HEK293 (cell line): ENCODE data around the gene PARP8.

ENCODE experiments used
- CTCF ChIA-PET: fragments of 350-600 bp; formaldehyde crosslinking; extraction: SDS; loops from one replicate; lab custom pipeline; 2021; ENCODE audit warnings: antibody characterized with exemption; lab: Yijun Ruan, JAX
- POLR2A ChIA-PET: fragments of 300-600 bp; formaldehyde crosslinking; extraction: SDS; loops from one replicate; lab custom pipeline; 2020; ENCODE audit warnings: antibody characterized with exemption, inconsistent platforms; lab: Yijun Ruan, JAX
- H3K27ac ChIP-seq: fragments of 200-500 bp; sonication (Bioruptor generic); 2 replicates; pipeline ENCODE4 v1.5.1; 2014; ENCODE audit warnings: low read depth, low read length, control low read depth, inconsistent platforms; ENCODE audit errors: extremely low read depth
- H3K36me3 ChIP-seq, 2 experiments: fragments of 200-500 bp in 1 of 2; sonication (Bioruptor generic) in 1 of 2; 1 replicate in 1 of 2; 2 replicates in 1 of 2; pipeline ENCODE4 v1.5.1; 2014 to 2017; ENCODE audit warnings: inconsistent platforms in 2 of 2, low read length in 2 of 2; ENCODE audit not compliant: control insufficient read depth in 2 of 2, insufficient read depth in 1 of 2
- H3K4me1 ChIP-seq: fragments of 200-500 bp; sonication (Bioruptor generic); 2 replicates; pipeline ENCODE4 v1.5.1; 2014; ENCODE audit warnings: mild to moderate bottlenecking, low read length, inconsistent platforms; ENCODE audit not compliant: control insufficient read depth, insufficient read depth
- H3K4me3 ChIP-seq: 2 replicates; pipeline ENCODE4 v1.5.1; 2011; ENCODE audit warnings: low read depth, mild to moderate bottlenecking, control low read depth, low read length, moderate library complexity
- H3K9me3 ChIP-seq: fragments of 200-500 bp; sonication (Bioruptor generic); 2 replicates; pipeline ENCODE4 v1.5.1; 2014; ENCODE audit warnings: low read depth, low read length, inconsistent platforms; ENCODE audit not compliant: control insufficient read depth, insufficient read depth
- BCL11A ChIP-seq: fragments of 450-650 bp; formaldehyde crosslinking; IDR thresholded peaks from 2 replicates; pipeline ENCODE4 v1.5.1; 2016; ENCODE audit warnings: low read depth, missing biosample characterization, missing genetic modification characterization
- BCL11B ChIP-seq: fragments of 450-650 bp; formaldehyde crosslinking; IDR thresholded peaks from 2 replicates; pipeline ENCODE4 v1.5.1; 2016; ENCODE audit warnings: low read depth, missing biosample characterization, missing genetic modification characterization
- OVOL3 ChIP-seq: fragments of 450-650 bp; formaldehyde crosslinking; IDR thresholded peaks from 2 replicates; pipeline ENCODE4 v1.5.1; 2016; ENCODE audit warnings: missing biosample characterization, missing genetic modification characterization
- SCRT1 ChIP-seq: fragments of 450-650 bp; formaldehyde crosslinking; IDR thresholded peaks from 2 replicates; pipeline ENCODE4 v1.5.1; 2016; ENCODE audit warnings: missing biosample characterization, missing genetic modification characterization, borderline replicate concordance
- SCRT2 ChIP-seq: fragments of 450-650 bp; formaldehyde crosslinking; IDR thresholded peaks from 2 replicates; pipeline ENCODE4 v1.5.1; 2016; ENCODE audit warnings: missing biosample characterization, missing genetic modification characterization
- TRIM28 ChIP-seq: IDR thresholded peaks from 2 replicates; pipeline ENCODE4 v1.6.1; 2011; ENCODE audit warnings: low read length, control low read depth, borderline replicate concordance
- ZNF10 ChIP-seq: fragments of 450-650 bp; formaldehyde crosslinking; IDR thresholded peaks from 2 replicates; pipeline ENCODE4 v1.5.1; 2017; ENCODE audit warnings: missing biosample characterization, missing genetic modification characterization
- ZNF140 ChIP-seq: fragments of 450-650 bp; formaldehyde crosslinking; IDR thresholded peaks from 2 replicates; pipeline ENCODE4 v1.5.1; 2016; ENCODE audit warnings: missing biosample characterization, missing genetic modification characterization
- ZNF146 ChIP-seq: fragments of 450-650 bp; formaldehyde crosslinking; IDR thresholded peaks from 2 replicates; pipeline ENCODE4 v1.5.1; 2016; ENCODE audit warnings: missing biosample characterization, missing genetic modification characterization
- ZNF214 ChIP-seq: fragments of 450-650 bp; formaldehyde crosslinking; IDR thresholded peaks from 2 replicates; pipeline ENCODE4 v1.5.1; 2017; ENCODE audit warnings: missing biosample characterization, mild to moderate bottlenecking, missing genetic modification characterization, borderline replicate concordance
- ZNF311 ChIP-seq: fragments of 450-650 bp; formaldehyde crosslinking; IDR thresholded peaks from 2 replicates; pipeline ENCODE4 v1.5.1; 2017; ENCODE audit warnings: missing biosample characterization, missing genetic modification characterization, borderline replicate concordance
- ZNF341 ChIP-seq: fragments of 450-650 bp; formaldehyde crosslinking; IDR thresholded peaks from 2 replicates; pipeline ENCODE4; 2016; ENCODE audit warnings: low read depth, missing biosample characterization, missing genetic modification characterization
- ZNF548 ChIP-seq: fragments of 450-650 bp; formaldehyde crosslinking; IDR thresholded peaks from 2 replicates; pipeline ENCODE4 v1.5.1; 2016; ENCODE audit warnings: missing biosample characterization, missing genetic modification characterization
- ZNF610 ChIP-seq: fragments of 450-650 bp; formaldehyde crosslinking; IDR thresholded peaks from 2 replicates; pipeline ENCODE4 v1.5.1; 2016; ENCODE audit warnings: missing biosample characterization, missing genetic modification characterization, borderline replicate concordance
- ZNF624 ChIP-seq: fragments of 450-650 bp; formaldehyde crosslinking; IDR thresholded peaks from 2 replicates; pipeline ENCODE4 v1.5.1; 2017; ENCODE audit warnings: missing biosample characterization, missing genetic modification characterization
- ZNF658 ChIP-seq: fragments of 450-650 bp; formaldehyde crosslinking; IDR thresholded peaks from 2 replicates; pipeline ENCODE4; 2016; ENCODE audit warnings: missing biosample characterization, missing genetic modification characterization
- ZNF677 ChIP-seq: fragments of 450-650 bp; IDR thresholded peaks from 2 replicates; pipeline ENCODE4 v1.5.0; 2018; ENCODE audit warnings: missing biosample characterization, mild to moderate bottlenecking, missing genetic modification characterization, moderate library complexity
- TF ChIP-seq, protein P1 (sequence below): fragments of 450-650 bp; formaldehyde crosslinking; IDR thresholded peaks from 2 replicates; pipeline ENCODE4 v1.5.1; 2017; ENCODE audit warnings: missing biosample characterization, missing genetic modification characterization
- TF ChIP-seq, protein P2 (sequence below): fragments of 450-650 bp; formaldehyde crosslinking; IDR thresholded peaks from 2 replicates; pipeline ENCODE4 v1.5.1; 2016; ENCODE audit warnings: missing biosample characterization, missing genetic modification characterization
- TF ChIP-seq, protein P3 (sequence below): fragments of 450-650 bp; formaldehyde crosslinking; IDR thresholded peaks from 2 replicates; pipeline ENCODE4 v1.5.1; 2017; ENCODE audit warnings: missing biosample characterization, missing genetic modification characterization
- TF ChIP-seq, protein P4 (sequence below): fragments of 450-650 bp; formaldehyde crosslinking; IDR thresholded peaks from 2 replicates; pipeline ENCODE4 v1.5.1; 2016; ENCODE audit warnings: missing biosample characterization, missing genetic modification characterization

The PARP8 gene

DNA sequence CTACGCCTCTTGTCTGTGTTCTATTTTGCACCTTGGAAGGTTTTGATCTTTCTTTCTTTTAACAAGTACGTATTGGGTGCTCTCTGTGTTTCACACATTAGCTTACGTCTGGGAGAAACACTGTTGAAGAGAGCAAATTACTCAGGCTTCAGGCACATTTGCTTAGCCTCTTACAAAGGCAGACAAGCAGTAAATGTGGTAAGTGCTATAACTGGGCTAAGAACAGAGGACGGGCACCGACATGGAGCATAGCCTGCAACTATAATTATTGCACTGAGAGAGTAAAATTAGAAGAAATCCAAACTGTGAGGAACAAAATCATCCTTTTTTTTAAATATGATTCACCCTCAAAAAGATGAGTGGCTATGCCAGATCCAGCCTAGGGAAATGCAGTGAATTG lies 9.4 kb upstream of the PARP8 start (continued):
- TF ChIP-seq, protein P1, sequence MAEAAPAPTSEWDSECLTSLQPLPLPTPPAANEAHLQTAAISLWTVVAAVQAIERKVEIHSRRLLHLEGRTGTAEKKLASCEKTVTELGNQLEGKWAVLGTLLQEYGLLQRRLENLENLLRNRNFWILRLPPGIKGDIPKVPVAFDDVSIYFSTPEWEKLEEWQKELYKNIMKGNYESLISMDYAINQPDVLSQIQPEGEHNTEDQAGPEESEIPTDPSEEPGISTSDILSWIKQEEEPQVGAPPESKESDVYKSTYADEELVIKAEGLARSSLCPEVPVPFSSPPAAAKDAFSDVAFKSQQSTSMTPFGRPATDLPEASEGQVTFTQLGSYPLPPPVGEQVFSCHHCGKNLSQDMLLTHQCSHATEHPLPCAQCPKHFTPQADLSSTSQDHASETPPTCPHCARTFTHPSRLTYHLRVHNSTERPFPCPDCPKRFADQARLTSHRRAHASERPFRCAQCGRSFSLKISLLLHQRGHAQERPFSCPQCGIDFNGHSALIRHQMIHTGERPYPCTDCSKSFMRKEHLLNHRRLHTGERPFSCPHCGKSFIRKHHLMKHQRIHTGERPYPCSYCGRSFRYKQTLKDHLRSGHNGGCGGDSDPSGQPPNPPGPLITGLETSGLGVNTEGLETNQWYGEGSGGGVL (tag by site-specific recombination): no peak
- TF ChIP-seq SCRT2 (tag by site-specific recombination) (no peak), TRIM28 (no peak)
- TF ChIP-seq, all 188 proteins: peak for 0

DNA sequence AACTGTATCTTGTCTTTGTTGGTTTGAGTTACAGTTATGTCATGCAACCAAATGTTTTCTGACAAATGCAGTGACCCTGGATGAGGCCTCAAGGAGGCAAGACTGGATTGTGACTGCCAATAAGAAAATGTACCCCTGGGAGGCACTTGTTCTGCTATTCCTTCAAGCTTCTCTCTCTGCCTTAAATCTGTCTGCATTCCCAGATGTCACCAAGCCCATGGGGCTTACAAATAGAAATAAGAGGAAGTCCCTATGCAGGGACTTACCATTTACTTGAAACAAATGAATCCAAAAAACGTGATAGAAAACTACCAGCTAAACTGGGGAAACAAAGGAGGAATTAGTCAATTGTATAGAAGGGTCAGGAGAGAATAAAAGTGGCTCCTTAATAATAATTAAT lies 8.2 kb upstream of the PARP8 start:
- no peak overlapping the region for H3K4me3 ChIP-seq
- TF ChIP-seq ZNF658 (tag by site-specific recombination) (no peak), BCL11A (no peak), ZNF10 (tag by site-specific recombination) (no peak), ZNF146 (tag by site-specific recombination) (no peak), BCL11B (no peak), ZNF311 (tag by site-specific recombination) (no peak), ZNF624 (tag by site-specific recombination) (no peak), SCRT1 (tag by site-specific recombination) (no peak), ZNF548 (tag by site-specific recombination) (no peak), ZNF610 (tag by site-specific recombination) (no peak), OVOL3 (no peak), ZNF140 (tag by site-specific recombination) (no peak), ZNF214 (tag by site-specific recombination) (no peak), ZNF677 (tag by site-specific recombination) (no peak), ZNF341 (tag by site-specific recombination) (no peak)
- TF ChIP-seq, protein P2, sequence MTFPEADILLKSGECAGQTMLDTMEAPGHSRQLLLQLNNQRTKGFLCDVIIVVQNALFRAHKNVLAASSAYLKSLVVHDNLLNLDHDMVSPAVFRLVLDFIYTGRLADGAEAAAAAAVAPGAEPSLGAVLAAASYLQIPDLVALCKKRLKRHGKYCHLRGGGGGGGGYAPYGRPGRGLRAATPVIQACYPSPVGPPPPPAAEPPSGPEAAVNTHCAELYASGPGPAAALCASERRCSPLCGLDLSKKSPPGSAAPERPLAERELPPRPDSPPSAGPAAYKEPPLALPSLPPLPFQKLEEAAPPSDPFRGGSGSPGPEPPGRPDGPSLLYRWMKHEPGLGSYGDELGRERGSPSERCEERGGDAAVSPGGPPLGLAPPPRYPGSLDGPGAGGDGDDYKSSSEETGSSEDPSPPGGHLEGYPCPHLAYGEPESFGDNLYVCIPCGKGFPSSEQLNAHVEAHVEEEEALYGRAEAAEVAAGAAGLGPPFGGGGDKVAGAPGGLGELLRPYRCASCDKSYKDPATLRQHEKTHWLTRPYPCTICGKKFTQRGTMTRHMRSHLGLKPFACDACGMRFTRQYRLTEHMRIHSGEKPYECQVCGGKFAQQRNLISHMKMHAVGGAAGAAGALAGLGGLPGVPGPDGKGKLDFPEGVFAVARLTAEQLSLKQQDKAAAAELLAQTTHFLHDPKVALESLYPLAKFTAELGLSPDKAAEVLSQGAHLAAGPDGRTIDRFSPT (tag by site-specific recombination): no peak
- TF ChIP-seq, protein P3, sequence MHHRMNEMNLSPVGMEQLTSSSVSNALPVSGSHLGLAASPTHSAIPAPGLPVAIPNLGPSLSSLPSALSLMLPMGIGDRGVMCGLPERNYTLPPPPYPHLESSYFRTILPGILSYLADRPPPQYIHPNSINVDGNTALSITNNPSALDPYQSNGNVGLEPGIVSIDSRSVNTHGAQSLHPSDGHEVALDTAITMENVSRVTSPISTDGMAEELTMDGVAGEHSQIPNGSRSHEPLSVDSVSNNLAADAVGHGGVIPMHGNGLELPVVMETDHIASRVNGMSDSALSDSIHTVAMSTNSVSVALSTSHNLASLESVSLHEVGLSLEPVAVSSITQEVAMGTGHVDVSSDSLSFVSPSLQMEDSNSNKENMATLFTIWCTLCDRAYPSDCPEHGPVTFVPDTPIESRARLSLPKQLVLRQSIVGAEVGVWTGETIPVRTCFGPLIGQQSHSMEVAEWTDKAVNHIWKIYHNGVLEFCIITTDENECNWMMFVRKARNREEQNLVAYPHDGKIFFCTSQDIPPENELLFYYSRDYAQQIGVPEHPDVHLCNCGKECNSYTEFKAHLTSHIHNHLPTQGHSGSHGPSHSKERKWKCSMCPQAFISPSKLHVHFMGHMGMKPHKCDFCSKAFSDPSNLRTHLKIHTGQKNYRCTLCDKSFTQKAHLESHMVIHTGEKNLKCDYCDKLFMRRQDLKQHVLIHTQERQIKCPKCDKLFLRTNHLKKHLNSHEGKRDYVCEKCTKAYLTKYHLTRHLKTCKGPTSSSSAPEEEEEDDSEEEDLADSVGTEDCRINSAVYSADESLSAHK (tag by site-specific recombination): no peak
- TF ChIP-seq, protein P4, sequence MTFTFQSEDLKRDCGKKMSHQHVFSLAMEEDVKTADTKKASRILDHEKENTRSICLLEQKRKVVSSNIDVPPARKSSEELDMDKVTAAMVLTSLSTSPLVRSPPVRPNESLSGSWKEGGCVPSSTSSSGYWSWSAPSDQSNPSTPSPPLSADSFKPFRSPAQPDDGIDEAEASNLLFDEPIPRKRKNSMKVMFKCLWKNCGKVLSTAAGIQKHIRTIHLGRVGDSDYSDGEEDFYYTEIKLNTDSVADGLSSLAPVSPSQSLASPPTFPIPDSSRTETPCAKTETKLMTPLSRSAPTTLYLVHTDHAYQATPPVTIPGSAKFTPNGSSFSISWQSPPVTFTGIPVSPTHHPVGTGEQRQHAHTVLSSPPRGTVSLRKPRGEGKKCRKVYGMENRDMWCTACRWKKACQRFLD: no peak
- TF ChIP-seq, all 188 proteins: peak for 0
- Histone ChIP-seq H3K9me3 (no peaks in the 10 kb centered on the region), H3K27ac (no peak overlapping the region), H3K4me1 (no peaks in the 10 kb centered on the region), H3K36me3 (no peaks in the 10 kb centered on the region)
- CTCF ChIA-PET: interaction anchor here (0.7 kb wide), 2 partner anchors 93 to 727 kb away, joined by 3 to 4 read pairs; no protein-coding TSS in a partner anchor
- POLR2A ChIA-PET: no interaction called here
